AG04449 (cell line): ENCODE results near the gene EIF3I.
A peak's percentile ranks its signal among the peaks of the same experiment; 100 is the strongest.

Experiments
- CTCF ChIA-PET: fragments of 350-600 bp; formaldehyde crosslinking; extraction: SDS; loops from one replicate; lab custom pipeline; 2021; ENCODE audit warnings: antibody characterized with exemption; lab: Yijun Ruan, JAX
- POLR2A ChIA-PET: fragments of 400-600, 350-600 bp; formaldehyde crosslinking; extraction: SDS; loops from one replicate; lab custom pipeline; 2020; ENCODE audit warnings: antibody characterized with exemption, inconsistent platforms; lab: Yijun Ruan, JAX
- DNase-seq: peaks from one replicate; pipeline ENCODE4 v3.0.0-alpha.2; 2010; ENCODE audit warnings: low read depth, low spot score
- H3K4me3 ChIP-seq: 2 replicates; pipeline ENCODE4 v1.5.1; 2011; ENCODE audit warnings: low read depth, mild to moderate bottlenecking, control low read depth, low read length
- TF ChIP-seq, protein P1 (sequence below): IDR thresholded peaks from one replicate; pipeline ENCODE4 v1.5.1; 2011; ENCODE audit warnings: mild to moderate bottlenecking, moderate library complexity, low read length, control low read depth, inconsistent platforms; ENCODE audit not compliant: insufficient read depth; ENCODE audit errors: missing control alignments

EIF3I gene

DNA sequence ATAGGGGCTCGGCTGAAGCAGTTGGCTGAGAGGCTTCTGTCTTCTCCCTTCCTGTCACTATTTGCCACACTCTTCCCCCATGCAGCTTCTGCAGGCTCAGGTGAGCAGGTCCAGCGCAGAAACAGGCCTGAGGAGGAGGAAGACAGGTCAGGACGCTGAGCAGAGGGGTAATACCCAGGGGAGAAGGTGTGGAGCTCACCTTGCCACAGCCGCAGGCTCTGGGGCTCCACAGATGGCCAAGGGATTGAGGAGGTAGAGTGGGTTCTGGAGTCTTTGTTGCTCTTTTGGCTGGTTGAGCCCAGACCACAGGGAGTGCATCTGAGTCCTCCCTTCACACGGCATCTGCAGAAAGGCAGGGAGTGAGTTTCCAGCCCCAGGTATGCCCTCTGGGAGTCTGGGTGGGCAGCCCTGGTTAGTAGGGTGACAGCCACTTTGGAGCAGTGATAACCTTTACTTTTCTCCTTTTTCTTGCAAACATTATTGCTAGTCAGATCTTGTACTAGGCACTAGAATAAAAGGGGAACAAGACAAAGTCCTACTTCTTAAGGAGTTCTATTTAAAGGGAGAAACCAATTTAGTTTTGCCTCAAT lies 9.7 kb downstream of the EIF3I start:
- ChIA-PET CTCF (interaction anchor here (1.0 to 2.5 kb wide), 3 partner anchors 15 to 17 kb away, joined by 3 to 7 read pairs (median 3); partner anchors contain the start of gene FAM167B), POLR2A (interaction anchor here (0.6 kb wide), 1 partner anchor 11 kb away, joined by 3 read pairs; no protein-coding TSS in a partner anchor)
- DNase-seq = no peak
- TF ChIP-seq, protein P1, sequence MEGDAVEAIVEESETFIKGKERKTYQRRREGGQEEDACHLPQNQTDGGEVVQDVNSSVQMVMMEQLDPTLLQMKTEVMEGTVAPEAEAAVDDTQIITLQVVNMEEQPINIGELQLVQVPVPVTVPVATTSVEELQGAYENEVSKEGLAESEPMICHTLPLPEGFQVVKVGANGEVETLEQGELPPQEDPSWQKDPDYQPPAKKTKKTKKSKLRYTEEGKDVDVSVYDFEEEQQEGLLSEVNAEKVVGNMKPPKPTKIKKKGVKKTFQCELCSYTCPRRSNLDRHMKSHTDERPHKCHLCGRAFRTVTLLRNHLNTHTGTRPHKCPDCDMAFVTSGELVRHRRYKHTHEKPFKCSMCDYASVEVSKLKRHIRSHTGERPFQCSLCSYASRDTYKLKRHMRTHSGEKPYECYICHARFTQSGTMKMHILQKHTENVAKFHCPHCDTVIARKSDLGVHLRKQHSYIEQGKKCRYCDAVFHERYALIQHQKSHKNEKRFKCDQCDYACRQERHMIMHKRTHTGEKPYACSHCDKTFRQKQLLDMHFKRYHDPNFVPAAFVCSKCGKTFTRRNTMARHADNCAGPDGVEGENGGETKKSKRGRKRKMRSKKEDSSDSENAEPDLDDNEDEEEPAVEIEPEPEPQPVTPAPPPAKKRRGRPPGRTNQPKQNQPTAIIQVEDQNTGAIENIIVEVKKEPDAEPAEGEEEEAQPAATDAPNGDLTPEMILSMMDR = no peak
- no peak overlapping the region for H3K4me3 ChIP-seq

DNA sequence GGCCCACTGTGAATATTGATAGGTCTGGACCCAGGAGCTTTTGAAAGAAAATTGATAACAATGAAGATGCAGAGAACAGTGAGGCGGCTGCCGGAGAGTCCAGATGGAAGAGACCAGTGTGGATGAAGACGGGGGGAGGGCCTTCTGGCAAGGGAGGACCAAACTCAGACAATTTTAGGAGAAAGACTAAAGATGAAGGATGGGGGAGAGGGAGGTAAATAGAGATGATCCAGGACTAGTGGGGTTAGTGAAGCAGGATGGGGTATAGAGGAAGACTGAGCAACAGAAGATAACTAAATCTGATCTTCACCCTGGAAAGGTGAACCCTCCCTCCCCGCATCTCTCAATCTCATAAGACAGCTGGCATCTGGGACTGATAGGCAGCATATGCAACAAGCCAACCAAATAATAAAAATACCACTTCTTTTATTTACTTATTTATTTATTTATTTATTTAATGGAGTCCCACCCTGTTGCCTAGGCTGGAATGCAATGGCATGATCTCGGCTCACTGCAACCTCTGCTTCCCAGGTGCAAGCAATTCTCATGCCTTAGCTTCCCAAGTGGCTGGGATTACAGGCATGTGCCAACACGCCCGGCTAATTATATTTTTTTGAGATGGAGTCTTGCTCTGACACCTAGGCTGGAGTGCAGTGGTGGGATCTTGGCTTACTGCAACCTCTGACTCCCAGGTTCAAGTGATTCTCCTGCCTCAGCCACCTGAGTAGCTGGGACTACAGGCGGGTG lies 10.5 kb downstream of the EIF3I start:
- TF ChIP-seq, protein P1 = no peak
- ChIA-PET POLR2A (interaction anchor here (0.6 kb wide), 1 partner anchor 10 kb away, joined by 3 read pairs; no protein-coding TSS in a partner anchor), CTCF (interaction anchor here (1.0 to 2.5 kb wide), 2 partner anchors 14 to 17 kb away, joined by 3 to 7 read pairs; partner anchors contain the start of gene FAM167B)
- DNase-seq = no peak
- no peak overlapping the region for H3K4me3 ChIP-seq

DNA sequence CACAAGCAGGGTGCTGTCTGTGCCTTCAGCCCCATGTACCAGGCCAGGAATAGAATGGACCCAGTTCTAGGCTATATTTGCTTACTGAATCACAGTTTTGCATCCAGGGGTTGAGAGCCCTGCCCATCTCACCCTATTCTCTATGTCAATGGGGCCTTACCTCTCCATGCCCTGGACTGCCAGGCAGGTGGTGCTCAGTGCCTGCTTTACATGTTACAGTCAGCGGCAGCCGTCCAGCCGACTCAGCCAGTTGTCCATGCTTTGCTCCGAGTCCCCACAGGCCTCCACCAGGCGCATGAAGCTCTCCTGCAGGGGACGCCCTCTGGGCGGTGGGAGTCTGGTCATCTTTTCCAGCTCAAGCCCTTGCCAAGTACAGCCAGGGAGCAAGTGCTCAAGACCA lies 12.6 kb downstream of the EIF3I start:
- H3K4me3 ChIP-seq = no peak overlapping the region
- TF ChIP-seq, protein P1 = no peak
- ChIA-PET CTCF (interaction anchor here (1.2 to 2.8 kb wide), 3 partner anchors 11 to 19 kb away, joined by 6 to 11 read pairs (median 9); partner anchors contain the start of gene FAM167B), POLR2A (interaction anchor here (3.0 kb wide), 1 partner anchor 101 kb away, joined by 13 read pairs; the partner anchor contains the start of gene MARCKSL1)
- no peak for DNase-seq

DNA sequence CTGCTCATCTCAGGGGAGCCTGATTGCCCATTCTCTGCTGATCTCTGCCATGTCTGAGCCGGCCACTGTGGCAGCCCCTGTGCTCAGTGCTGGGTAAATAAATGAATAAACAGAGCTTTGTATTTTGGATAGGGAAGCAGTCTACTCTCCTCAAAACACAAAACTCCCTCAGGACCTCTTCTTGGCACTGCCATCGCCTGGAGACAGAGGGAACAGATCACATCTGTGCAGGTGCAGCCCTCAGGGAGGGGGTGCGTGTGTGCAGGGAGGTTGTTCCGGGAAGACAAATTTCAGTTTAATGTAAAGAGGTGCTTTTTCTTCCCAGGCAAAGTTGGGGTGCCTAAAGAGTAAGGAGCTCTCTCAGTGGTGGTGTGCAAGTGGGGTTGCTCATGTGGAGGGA lies 17.1 kb downstream of the EIF3I start:
- TF ChIP-seq, protein P1 = no peak
- POLR2A ChIA-PET = no interaction called here
- no peak overlapping the region for H3K4me3 ChIP-seq
- CTCF ChIA-PET = interaction anchor here (0.7 to 5.8 kb wide), 5 partner anchors 11 to 78 kb away, joined by 3 to 47 read pairs (median 4); partner anchors contain the start of gene LCK
- no peak for DNase-seq

DNA sequence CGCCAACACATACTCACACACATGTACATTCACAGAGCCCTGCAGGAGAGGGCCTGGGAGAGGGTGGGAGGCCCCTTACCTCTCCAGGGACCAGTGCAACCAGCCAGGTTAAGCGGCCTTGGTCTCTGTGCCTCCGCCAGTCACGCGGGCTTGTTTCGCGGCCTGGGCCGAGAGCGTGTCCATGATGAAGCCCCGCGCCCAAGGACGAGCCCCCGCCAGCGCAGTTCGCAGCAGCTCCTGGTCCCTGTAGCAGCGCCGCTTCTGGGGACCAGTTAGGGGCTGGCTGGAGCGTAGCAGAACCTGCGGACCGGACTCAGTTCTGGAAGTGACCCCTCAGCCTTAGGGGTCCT lies 17.6 kb downstream of the EIF3I start:
- ChIA-PET POLR2A (interaction anchor here (2.7 kb wide), 1 partner anchor 96 kb away, joined by 17 read pairs; the partner anchor contains the start of gene MARCKSL1), CTCF (interaction anchor here (0.7 to 5.8 kb wide), 8 partner anchors 10 to 77 kb away, joined by 3 to 47 read pairs (median 4); partner anchors contain the start of gene LCK)
- H3K4me3 ChIP-seq = peak overlapping the region; percentile 67; the same call in 1 of the 2 replicates
- TF ChIP-seq, protein P1 = no peak
- DNase-seq = no peak
